ENCODE measurements around the gene EPHB2.

EPHB2 gene

GRCh38 chr1:22892789-22893188, 182.2 kb downstream of the EPHB2 start:
- Histone ChIP-seq H4K91ac (ENCODE audit: low read length) (no peak overlapping the region), H2BK120ac (ENCODE audit: low read depth, low read length) (no peak overlapping the region), H3K27me3 (ENCODE audit: control insufficient read depth in 1 of 2, insufficient read depth in 1 of 2, low read length in 2 of 2) (peaks cover 0 to 28% of the 10 kb centered on the region in 2 experiments), H3K18ac (ENCODE audit: low read depth in 1 of 2, low read length in 2 of 2) (no peak overlapping the region), H2BK12ac (ENCODE audit: low read length in 2 of 2) (no peak overlapping the region), H3K4ac (ENCODE audit: low read depth in 1 of 2, low read length in 2 of 2) (no peak overlapping the region), H4K8ac (ENCODE audit: low read length) (no peak overlapping the region), H3K9ac (ENCODE audit: low read length) (no peak overlapping the region), H3K4me1 (ENCODE audit: control insufficient read depth, insufficient read depth, low read depth, low read length) (peaks cover 7% of the 10 kb centered on the region), H3K23ac (ENCODE audit: low read length in 2 of 2) (no peak overlapping the region), H3K4me2 (ENCODE audit: low read length, poor library complexity, severe bottlenecking) (no peak overlapping the region), H2BK15ac (ENCODE audit: low read depth, poor library complexity, severe bottlenecking) (no peak overlapping the region), H2AFZ (ENCODE audit: low read depth, low read length) (no peak overlapping the region), H2BK5ac (ENCODE audit: low read depth, low read length, poor library complexity, severe bottlenecking) (no peak overlapping the region), H2AK5ac (ENCODE audit: low read length, severe bottlenecking) (no peak overlapping the region), H3K27ac (ENCODE audit: low read length, poor library complexity, severe bottlenecking) (no peak overlapping the region), H3K79me1 (replicated peaks; ENCODE audit: low read length, poor library complexity, severe bottlenecking) (peaks cover 3% of the 10 kb centered on the region), H3K36me3 (ENCODE audit: control insufficient read depth in 1 of 2, insufficient read depth in 2 of 2, low read depth in 1 of 2, low read length in 2 of 2) (peaks cover 0 to 47% of the 10 kb centered on the region in 2 experiments), H3K14ac (ENCODE audit: low read length in 2 of 2) (no peak overlapping the region), H3K9me3 (ENCODE audit: control insufficient read depth, low read length) (peaks cover 3% of the 10 kb centered on the region), H3K4me3 (ENCODE audit: insufficient read depth in 1 of 2, low read depth in 1 of 2, low read length in 2 of 2) (no peak overlapping the region)
- no peak for DNase-seq
- WGBS = 96% methylated on average over 13 of the region's 13 CpGs

DNA sequence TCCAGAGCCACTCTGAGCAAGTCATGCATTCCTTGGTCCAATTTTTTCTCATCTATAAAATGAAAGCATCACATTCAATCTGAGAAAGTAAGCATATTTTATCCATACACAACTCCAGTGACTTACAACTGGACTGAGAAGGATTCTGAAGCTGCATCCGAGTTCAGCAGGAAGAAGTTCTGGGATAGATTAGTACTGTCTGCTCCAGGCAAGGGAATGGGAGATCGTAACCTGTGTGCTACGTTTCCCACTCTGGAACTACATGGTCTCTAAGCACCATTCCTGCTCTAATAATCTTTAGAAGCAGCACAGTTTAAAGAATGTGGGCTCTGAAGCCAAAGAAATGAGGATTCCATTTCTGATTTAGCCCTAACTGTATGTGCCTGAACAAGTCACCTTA, 182.7 kb downstream of the EPHB2 start:
- Histone ChIP-seq H3K36me3 (ENCODE audit: control insufficient read depth in 1 of 2, insufficient read depth in 2 of 2, low read depth in 1 of 2, low read length in 2 of 2) (peaks cover 0 to 49% of the 10 kb centered on the region in 2 experiments), H2BK15ac (ENCODE audit: low read depth, poor library complexity, severe bottlenecking) (no peak overlapping the region), H3K27ac (ENCODE audit: low read length, poor library complexity, severe bottlenecking) (no peak overlapping the region), H3K18ac (ENCODE audit: low read depth in 1 of 2, low read length in 2 of 2) (no peak overlapping the region), H3K27me3 (ENCODE audit: control insufficient read depth in 1 of 2, insufficient read depth in 1 of 2, low read length in 2 of 2) (peaks cover 0 to 31% of the 10 kb centered on the region in 2 experiments), H2BK12ac (ENCODE audit: low read length in 2 of 2) (no peak overlapping the region), H2AK5ac (ENCODE audit: low read length, severe bottlenecking) (no peak overlapping the region), H3K9me3 (ENCODE audit: control insufficient read depth, low read length) (peaks cover 3% of the 10 kb centered on the region), H3K4me1 (ENCODE audit: control insufficient read depth, insufficient read depth, low read depth, low read length) (peaks cover 7% of the 10 kb centered on the region), H2AFZ (ENCODE audit: low read depth, low read length) (no peak overlapping the region), H4K91ac (ENCODE audit: low read length) (no peak overlapping the region), H3K9ac (ENCODE audit: low read length) (no peak overlapping the region), H2BK120ac (ENCODE audit: low read depth, low read length) (no peak overlapping the region), H3K23ac (ENCODE audit: low read length in 2 of 2) (no peak overlapping the region), H3K79me1 (replicated peaks; ENCODE audit: low read length, poor library complexity, severe bottlenecking) (peaks cover 3% of the 10 kb centered on the region), H3K4me3 (ENCODE audit: insufficient read depth in 1 of 2, low read depth in 1 of 2, low read length in 2 of 2) (no peak overlapping the region), H3K4me2 (ENCODE audit: low read length, poor library complexity, severe bottlenecking) (no peak overlapping the region), H3K4ac (ENCODE audit: low read depth in 1 of 2, low read length in 2 of 2) (no peak overlapping the region), H4K8ac (ENCODE audit: low read length) (no peak overlapping the region), H3K14ac (ENCODE audit: low read length in 2 of 2) (no peak overlapping the region), H2BK5ac (ENCODE audit: low read depth, low read length, poor library complexity, severe bottlenecking) (no peak overlapping the region)
- no peak for DNase-seq
- WGBS = 62% methylated on average over 1 of the region's 3 CpGs

- Histone ChIP-seq H3K9ac (ENCODE audit: low read length) (no peak overlapping the region), H2AK5ac (ENCODE audit: low read length, severe bottlenecking) (no peak overlapping the region), H3K27ac (ENCODE audit: low read length, poor library complexity, severe bottlenecking) (no peak overlapping the region), H3K14ac (ENCODE audit: low read length in 2 of 2) (no peak overlapping the region), H3K18ac (ENCODE audit: low read depth in 1 of 2, low read length in 2 of 2) (no peak overlapping the region), H2BK12ac (ENCODE audit: low read length in 2 of 2) (no peak overlapping the region), H3K36me3 (ENCODE audit: control insufficient read depth in 1 of 2, insufficient read depth in 2 of 2, low read depth in 1 of 2, low read length in 2 of 2) (peaks cover 0 to 54% of the 10 kb centered on the region in 2 experiments), H3K23ac (ENCODE audit: low read length in 2 of 2) (no peak overlapping the region), H3K79me1 (replicated peaks; ENCODE audit: low read length, poor library complexity, severe bottlenecking) (peaks cover under 1% of the 10 kb centered on the region), H3K4ac (ENCODE audit: low read depth in 1 of 2, low read length in 2 of 2) (no peak overlapping the region), H4K91ac (ENCODE audit: low read length) (no peak overlapping the region), H2BK15ac (ENCODE audit: low read depth, poor library complexity, severe bottlenecking) (no peak overlapping the region), H4K8ac (ENCODE audit: low read length) (no peak overlapping the region), H3K4me2 (ENCODE audit: low read length, poor library complexity, severe bottlenecking) (no peak overlapping the region), H3K9me3 (ENCODE audit: control insufficient read depth, low read length) (peaks cover 3% of the 10 kb centered on the region), H2BK5ac (ENCODE audit: low read depth, low read length, poor library complexity, severe bottlenecking) (no peak overlapping the region), H3K4me1 (ENCODE audit: control insufficient read depth, insufficient read depth, low read depth, low read length) (no peaks in the 10 kb centered on the region), H3K4me3 (ENCODE audit: insufficient read depth in 1 of 2, low read depth in 1 of 2, low read length in 2 of 2) (no peak overlapping the region), H2BK120ac (ENCODE audit: low read depth, low read length) (no peak overlapping the region), H2AFZ (ENCODE audit: low read depth, low read length) (no peak overlapping the region), H3K27me3 (ENCODE audit: control insufficient read depth in 1 of 2, insufficient read depth in 1 of 2, low read length in 2 of 2) (peaks cover 0 to 29% of the 10 kb centered on the region in 2 experiments)
- 89% methylated on average over 9 of the region's 9 CpGs for WGBS
- DNase-seq = no peak
These were observed 184.7 kb downstream of the EPHB2 start for GRCh38 chr1:22895357-22895756.

GRCh38 chr1:22896184-22896583, 185.5 kb downstream of the EPHB2 start:
- no peak overlapping the region for H3K18ac ChIP-seq (ENCODE audit: low read depth in 1 of 2, low read length in 2 of 2)
- H3K27ac ChIP-seq (ENCODE audit: low read length, poor library complexity, severe bottlenecking) = no peak overlapping the region
- no peak overlapping the region for H2AFZ ChIP-seq (ENCODE audit: low read depth, low read length)
- H4K91ac ChIP-seq (ENCODE audit: low read length) = no peak overlapping the region
- no peak overlapping the region for H3K4me2 ChIP-seq (ENCODE audit: low read length, poor library complexity, severe bottlenecking)
- no peak overlapping the region for H3K9ac ChIP-seq (ENCODE audit: low read length)
- peaks cover 0 to 24% of the 10 kb centered on the region in 2 experiments for H3K27me3 ChIP-seq (ENCODE audit: control insufficient read depth in 1 of 2, insufficient read depth in 1 of 2, low read length in 2 of 2)
- H2AK5ac ChIP-seq (ENCODE audit: low read length, severe bottlenecking) = no peak overlapping the region
- H2BK120ac ChIP-seq (ENCODE audit: low read depth, low read length) = no peak overlapping the region
- WGBS = 92% methylated on average over 7 of the region's 7 CpGs
- no peak for DNase-seq
- no peak overlapping the region for H4K8ac ChIP-seq (ENCODE audit: low read length)
- no peak overlapping the region for H2BK12ac ChIP-seq (ENCODE audit: low read length in 2 of 2)
- no peak overlapping the region for H3K14ac ChIP-seq (ENCODE audit: low read length in 2 of 2)
- H3K23ac ChIP-seq (ENCODE audit: low read length in 2 of 2) = no peak overlapping the region
- H3K4me1 ChIP-seq (ENCODE audit: control insufficient read depth, insufficient read depth, low read depth, low read length) = no peaks in the 10 kb centered on the region
- H2BK5ac ChIP-seq (ENCODE audit: low read depth, low read length, poor library complexity, severe bottlenecking) = no peak overlapping the region
- H2BK15ac ChIP-seq (ENCODE audit: low read depth, poor library complexity, severe bottlenecking) = no peak overlapping the region
- H3K4ac ChIP-seq (ENCODE audit: low read depth in 1 of 2, low read length in 2 of 2) = no peak overlapping the region
- no peaks in the 10 kb centered on the region for H3K79me1 ChIP-seq (replicated peaks; ENCODE audit: low read length, poor library complexity, severe bottlenecking)
- peaks cover 0 to 56% of the 10 kb centered on the region in 2 experiments for H3K36me3 ChIP-seq (ENCODE audit: control insufficient read depth in 1 of 2, insufficient read depth in 2 of 2, low read depth in 1 of 2, low read length in 2 of 2)
- H3K4me3 ChIP-seq (ENCODE audit: insufficient read depth in 1 of 2, low read depth in 1 of 2, low read length in 2 of 2) = no peak overlapping the region
- peaks cover 3% of the 10 kb centered on the region for H3K9me3 ChIP-seq (ENCODE audit: control insufficient read depth, low read length)

All from mesenchymal stem cell (in vitro differentiated cells and primary cell).